Left lung (tissue), 10 donors: ENCODE results near the gene TRPC6. TPM values are rescaled to one million over a fixed set of nuclear protein-coding genes. Genes with fewer than 3 reads are reported as not detected.

Experiments
- ATAC-seq: fragments of 200-7000 bp; cut with Tn5 transposase; one replicate; pipeline ENCODE4 v1.9.1; 2020; ENCODE audit warnings: moderate library complexity
- DNase-seq, 4 donors: peaks; one replicate each; pipeline ENCODE4 v3.0.0-alpha.2; 2013 to 2020
- H3K27ac ChIP-seq, 2 donors: fragments of 200-600 bp; sonication (generic) in 1 of 2; one replicate each; pipeline versions ENCODE4 v1.5.0 to v1.8.0; 2020 to 2021
- H3K27me3 ChIP-seq, 2 donors: fragments of 200-600 bp; sonication (generic) in 1 of 2; one replicate each; pipeline versions ENCODE4 v1.5.0 to v1.8.0; 2020 to 2021
- H3K36me3 ChIP-seq, 2 donors: fragments of 200-600 bp; sonication (generic) in 1 of 2; one replicate each; pipeline versions ENCODE4 v1.5.0 to v1.8.0; 2020 to 2021
- H3K4me1 ChIP-seq, 2 donors: fragments of 200-600 bp; one replicate each; pipeline ENCODE4 v1.8.0; 2021
- H3K4me3 ChIP-seq, 2 donors: fragments of 200-600 bp; sonication (generic) in 1 of 2; one replicate each; pipeline versions ENCODE4 v1.5.0 to v1.8.0; 2020 to 2021; ENCODE audit warnings: mild to moderate bottlenecking in 1 of 2
- H3K9me3 ChIP-seq, 2 donors: fragments of 200-600 bp; sonication (generic) in 1 of 2; one replicate each; pipeline versions ENCODE4 v1.5.0 to v1.8.0; 2020 to 2021
- intact Hi-C, 2 donors: fragments of 100-400 bp; cut with DNase I; formaldehyde crosslinking; loops; one replicate each; pipeline versions ENCODE4 v1.11.2 to v1.14.2; 2022
- polyA plus RNA-seq, 6 donors: library from polyadenylated mRNA; unstranded; fragments of 120-200 nt; gene quantifications; one replicate each; pipeline ENCODE4 v1.2.1, GENCODE V29; 2013; ENCODE audit not compliant: insufficient read length in 6 of 6
- total RNA-seq, 2 donors: library from RNA; stranded (reverse); fragmentation: NEBNext Ultra II Directional; extraction: Animal tissue kit (Norgen Biotek cat#: 25700); gene quantifications; one replicate each; pipeline ENCODE4 v1.2.1, GENCODE V29; 2021
- TF ChIP-seq, protein P1 (sequence below), 2 donors: fragments of 200-600 bp; sonication (generic) in 1 of 2; IDR thresholded peaks; one replicate each; pipeline versions ENCODE4 v1.5.0 to v1.8.0; 2021; ENCODE audit warnings: antibody characterized with exemption in 2 of 2
- donor health status: DM: no; HTN: yes; CAD: no.
- donor health status: DM: no; HTN: no; CAD: no.

Gene TRPC6
- total and polyA plus RNA-seq, 8 donors: 11.0 to 54.3 (median 39.1) TPM

- H3K36me3 ChIP-seq: no peaks in the 10 kb centered on the region
- TF ChIP-seq, protein P1, sequence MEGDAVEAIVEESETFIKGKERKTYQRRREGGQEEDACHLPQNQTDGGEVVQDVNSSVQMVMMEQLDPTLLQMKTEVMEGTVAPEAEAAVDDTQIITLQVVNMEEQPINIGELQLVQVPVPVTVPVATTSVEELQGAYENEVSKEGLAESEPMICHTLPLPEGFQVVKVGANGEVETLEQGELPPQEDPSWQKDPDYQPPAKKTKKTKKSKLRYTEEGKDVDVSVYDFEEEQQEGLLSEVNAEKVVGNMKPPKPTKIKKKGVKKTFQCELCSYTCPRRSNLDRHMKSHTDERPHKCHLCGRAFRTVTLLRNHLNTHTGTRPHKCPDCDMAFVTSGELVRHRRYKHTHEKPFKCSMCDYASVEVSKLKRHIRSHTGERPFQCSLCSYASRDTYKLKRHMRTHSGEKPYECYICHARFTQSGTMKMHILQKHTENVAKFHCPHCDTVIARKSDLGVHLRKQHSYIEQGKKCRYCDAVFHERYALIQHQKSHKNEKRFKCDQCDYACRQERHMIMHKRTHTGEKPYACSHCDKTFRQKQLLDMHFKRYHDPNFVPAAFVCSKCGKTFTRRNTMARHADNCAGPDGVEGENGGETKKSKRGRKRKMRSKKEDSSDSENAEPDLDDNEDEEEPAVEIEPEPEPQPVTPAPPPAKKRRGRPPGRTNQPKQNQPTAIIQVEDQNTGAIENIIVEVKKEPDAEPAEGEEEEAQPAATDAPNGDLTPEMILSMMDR (IDR thresholded peaks at IDR 0.05): no peak
- H3K4me1 ChIP-seq: no peaks in the 10 kb centered on the region
- no peak overlapping the region for H3K4me3 ChIP-seq
- DNase-seq: peak in 2 of 4 donors; percentile 6 to 24
- ATAC-seq: no peak
- no peaks in the 10 kb centered on the region for H3K27me3 ChIP-seq
- H3K9me3 ChIP-seq: peaks cover 0 to 3% of the 10 kb centered on the region in 2 donors
- intact Hi-C loops: no loop called here
- H3K27ac ChIP-seq: no peak overlapping the region
Measured at GRCh38 chr11:101567071-101567470, 16.7 kb downstream of the TRPC6 start.

DNA sequence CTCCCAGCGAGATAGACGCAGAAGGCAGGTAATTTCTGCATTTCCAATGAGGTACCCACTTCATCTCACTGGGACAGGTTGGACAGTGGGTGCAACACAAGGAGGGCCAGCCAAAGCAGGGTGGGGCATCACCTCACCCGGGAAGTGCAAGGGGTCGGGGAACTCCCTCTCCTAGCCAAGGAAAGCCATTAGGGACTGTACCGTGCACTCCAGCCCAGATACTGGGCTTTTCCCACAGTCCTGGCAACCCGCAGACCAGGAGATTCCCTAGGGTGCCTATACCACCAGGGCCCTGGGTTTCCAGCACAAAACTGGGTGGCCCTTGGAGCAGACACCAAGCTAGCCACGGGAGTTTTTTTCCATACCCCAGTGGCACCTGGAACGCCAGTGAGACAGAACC is 17.2 kb downstream of the TRPC6 start:
- no peak for ATAC-seq
- Histone ChIP-seq H3K27ac (no peak overlapping the region), H3K36me3 (no peaks in the 10 kb centered on the region), H3K4me3 (no peak overlapping the region), H3K27me3 (no peaks in the 10 kb centered on the region), H3K9me3 (peaks cover 0 to 1% of the 10 kb centered on the region in 2 donors), H3K4me1 (no peaks in the 10 kb centered on the region)
- peak in 1 of 4 donors; percentile 10 for DNase-seq
- TF ChIP-seq, protein P1 (IDR thresholded peaks at IDR 0.05): no peak
- intact Hi-C loops: no loop called here

DNA sequence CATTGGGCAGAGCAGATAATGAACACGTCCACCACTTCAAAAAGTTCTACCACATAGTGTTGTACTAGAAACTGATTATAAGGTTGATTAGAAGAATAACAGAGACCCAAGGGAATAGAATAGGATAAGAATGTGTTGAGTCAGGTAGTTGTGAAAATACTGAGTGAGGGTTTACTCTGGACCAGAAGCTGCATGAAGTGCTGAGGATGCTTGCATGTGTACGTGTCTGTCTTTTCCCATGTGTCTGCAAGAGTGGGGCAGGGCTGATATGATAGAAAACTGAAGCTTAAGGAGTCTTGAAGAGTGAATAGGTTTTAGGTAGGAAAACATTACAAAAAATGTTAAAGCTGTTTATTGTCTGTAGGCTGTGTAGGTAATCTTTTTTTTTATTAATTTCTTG is 20.6 kb downstream of the TRPC6 start:
- Histone ChIP-seq H3K4me3 (no peak overlapping the region), H3K36me3 (no peaks in the 10 kb centered on the region), H3K27me3 (no peaks in the 10 kb centered on the region), H3K9me3 (no peaks in the 10 kb centered on the region), H3K4me1 (no peaks in the 10 kb centered on the region), H3K27ac (no peak overlapping the region)
- TF ChIP-seq, protein P1 (IDR thresholded peaks at IDR 0.05): no peak
- DNase-seq: no peak
- intact Hi-C loops: no loop called here
- no peak for ATAC-seq

- no peak for ATAC-seq
- H3K9me3 ChIP-seq: no peaks in the 10 kb centered on the region
- H3K36me3 ChIP-seq: no peaks in the 10 kb centered on the region
- H3K4me1 ChIP-seq: no peaks in the 10 kb centered on the region
- DNase-seq: no peak
- TF ChIP-seq, protein P1 (IDR thresholded peaks at IDR 0.05): no peak
- H3K4me3 ChIP-seq: no peak overlapping the region
- intact Hi-C loops: no loop called here
- no peak overlapping the region for H3K27ac ChIP-seq
- H3K27me3 ChIP-seq: no peaks in the 10 kb centered on the region
Measured at GRCh38 chr11:101555366-101555765, 28.4 kb downstream of the TRPC6 start.

DNA sequence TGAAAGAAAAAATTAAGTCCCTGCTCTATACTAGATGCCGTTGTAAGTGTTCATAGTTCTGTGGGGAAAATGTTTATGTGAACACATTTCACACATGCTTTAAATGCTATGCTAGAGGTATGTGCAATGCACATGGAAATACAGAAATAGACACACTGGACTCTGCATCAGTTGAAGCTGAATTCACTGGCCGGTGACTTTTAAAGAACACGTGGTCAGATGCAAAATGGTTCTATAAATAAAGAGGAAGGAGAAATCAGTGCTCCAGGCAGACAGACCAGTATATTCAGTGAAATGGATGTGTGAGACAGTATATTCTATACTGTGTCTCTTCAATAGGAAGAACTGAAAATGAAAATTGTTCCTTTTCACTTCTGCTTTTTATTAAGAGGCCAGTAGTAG is 29.9 kb downstream of the TRPC6 start:
- no peaks in the 10 kb centered on the region for H3K36me3 ChIP-seq
- DNase-seq: no peak
- no peak overlapping the region for H3K27ac ChIP-seq
- H3K9me3 ChIP-seq: no peaks in the 10 kb centered on the region
- H3K27me3 ChIP-seq: no peaks in the 10 kb centered on the region
- intact Hi-C loops: no loop called here
- no peak overlapping the region for H3K4me3 ChIP-seq
- ATAC-seq: no peak
- H3K4me1 ChIP-seq: no peaks in the 10 kb centered on the region
- TF ChIP-seq, protein P1 (IDR thresholded peaks at IDR 0.05): no peak
